H1 (cell line): Measurements from ENCODE around the gene SEC16A. TPM values are rescaled to one million over a fixed set of nuclear protein-coding genes. Genes with fewer than 3 reads are reported as not detected.

Source experiments
- CTCF ChIA-PET: fragments of 300-600 bp; sonication (Branson Sonifier 250); formaldehyde crosslinking; loops from one replicate; lab custom pipeline; 2021; ENCODE audit not compliant: partially characterized antibody; lab: Charles Lee
- POLR2A ChIA-PET: fragments of 300-600 bp; sonication (Branson Sonifier 250); formaldehyde crosslinking; loops from one replicate; lab custom pipeline; 2021; ENCODE audit warnings: inconsistent platforms; ENCODE audit not compliant: partially characterized antibody; lab: Charles Lee
- DNase-seq, 2 experiments: peaks; one replicate each; pipeline versions ENCODE4 v3.0.0 to v3.0.0-alpha.2; 2010 to 2022; ENCODE audit warnings: low spot score in 2 of 2, low read depth in 1 of 2, mixed read lengths in 1 of 2
- FAIRE-seq: peaks from 2 replicates; lab custom pipeline; 2011; peaks lifted over from hg19 to GRCh38; lab: Jason Lieb, UNC
- H2AFZ ChIP-seq: 2 replicates; pipeline ENCODE4 v1.8.1; 2012; ENCODE audit warnings: low read length, inconsistent platforms
- H2AK5ac ChIP-seq: 2 replicates; pipeline ENCODE4 v1.6.1; 2013; ENCODE audit warnings: low read depth, low read length
- H2BK120ac ChIP-seq: replicated peaks from 2 replicates; pipeline ENCODE3; 2013; ENCODE audit warnings: low read depth, low read length, inconsistent platforms
- H2BK12ac ChIP-seq: 2 replicates; pipeline ENCODE4 v1.6.1; 2013; ENCODE audit warnings: low read depth, low read length
- H2BK15ac ChIP-seq: 2 replicates; pipeline ENCODE4 v1.6.1; 2013; ENCODE audit warnings: low read length
- H2BK20ac ChIP-seq: 2 replicates; pipeline ENCODE4 v1.6.1; 2013; ENCODE audit warnings: low read length
- H2BK5ac ChIP-seq: 2 replicates; pipeline ENCODE4 v1.6.1; 2013; ENCODE audit warnings: low read depth, low read length
- H3K14ac ChIP-seq: 2 replicates; pipeline ENCODE4 v1.6.1; 2013; ENCODE audit warnings: inconsistent platforms; ENCODE audit not compliant: insufficient read length
- H3K18ac ChIP-seq: 2 replicates; pipeline ENCODE4 v1.6.1; 2013; ENCODE audit warnings: low read length; ENCODE audit errors: extremely low read depth
- H3K23ac ChIP-seq: 2 replicates; pipeline ENCODE4 v1.6.1; 2013; ENCODE audit warnings: inconsistent platforms; ENCODE audit not compliant: insufficient read length
- H3K23me2 ChIP-seq: 2 replicates; pipeline ENCODE4 v1.6.1; 2013; ENCODE audit warnings: low read depth, low read length
- H3K27ac ChIP-seq: 2 replicates; pipeline ENCODE4 v1.6.1; 2011; ENCODE audit warnings: low read depth, low read length, inconsistent platforms
- H3K27me3 ChIP-seq, 4 experiments: replicated peaks in 1 of 4; 1 replicate in 1 of 4; 2 replicates in 3 of 4; pipeline versions ENCODE4 v1.6.1 to v1.8.1; 2011 to 2013; ENCODE audit warnings: low read length in 3 of 4, mild to moderate bottlenecking in 3 of 4, inconsistent platforms in 2 of 4, mixed read lengths in 2 of 4, moderate library complexity in 1 of 4; ENCODE audit not compliant: control insufficient read depth in 3 of 4, insufficient read depth in 3 of 4; ENCODE audit errors: extremely low read depth in 1 of 4
- H3K36me3 ChIP-seq, 4 experiments: 2 replicates each; pipeline versions ENCODE4 v1.6.1 to v1.8.1; 2011 to 2013; ENCODE audit warnings: mild to moderate bottlenecking in 4 of 4, low read length in 3 of 4, moderate library complexity in 2 of 4, control low read depth in 1 of 4, inconsistent platforms in 1 of 4; ENCODE audit not compliant: insufficient read depth in 4 of 4, control insufficient read depth in 2 of 4
- H3K4ac ChIP-seq: replicated peaks from 2 replicates; pipeline ENCODE3; 2013; ENCODE audit warnings: low read length, low read depth, mixed read lengths, inconsistent platforms; ENCODE audit not compliant: insufficient read length
- H3K4me1 ChIP-seq, 4 experiments: replicated peaks in 1 of 4; 1 replicate in 1 of 4; 2 replicates in 3 of 4; pipeline versions ENCODE4 v1.6.1 to v1.8.1; 2011 to 2013; ENCODE audit warnings: low read length in 3 of 4, inconsistent platforms in 2 of 4, mixed read lengths in 1 of 4; ENCODE audit not compliant: insufficient read depth in 4 of 4, control insufficient read depth in 3 of 4
- H3K4me2 ChIP-seq, 2 experiments: 2 replicates each; pipeline versions ENCODE4 v1.6.1 to v1.8.1; 2011 to 2013; ENCODE audit warnings: low read depth in 2 of 2, low read length in 2 of 2, control low read depth in 1 of 2, inconsistent platforms in 1 of 2, mild to moderate bottlenecking in 1 of 2; ENCODE audit not compliant: insufficient read depth in 1 of 2
- H3K4me3 ChIP-seq, 4 experiments: fragments of 200-600, 300-600 bp in 1 of 4; sonication (generic), shearing (Covaris generic), sonication (Bioruptor Twin) in 1 of 4; 2 replicates each; pipeline versions ENCODE4 v1.5.1 to v1.8.1; 2011 to 2016; ENCODE audit warnings: low read length in 4 of 4, low read depth in 3 of 4, control low read depth in 2 of 4, inconsistent platforms in 2 of 4, mild to moderate bottlenecking in 2 of 4, mixed read lengths in 1 of 4, moderate library complexity in 1 of 4; ENCODE audit not compliant: insufficient read depth in 2 of 4; ENCODE audit errors: extremely low read depth in 1 of 4
- H3K56ac ChIP-seq: replicated peaks from 2 replicates; pipeline ENCODE3; 2013; ENCODE audit warnings: low read depth, mild to moderate bottlenecking, mixed read lengths, low read length, inconsistent platforms; ENCODE audit not compliant: insufficient read length
- H3K79me1 ChIP-seq: 2 replicates; pipeline ENCODE4 v1.6.1; 2013; ENCODE audit warnings: low read depth, low read length, control low read depth
- H3K79me2 ChIP-seq, 2 experiments: 2 replicates each; pipeline versions ENCODE4 v1.6.1 to v1.8.1; 2012 to 2013; ENCODE audit warnings: low read length in 2 of 2, mild to moderate bottlenecking in 2 of 2, inconsistent platforms in 1 of 2; ENCODE audit not compliant: insufficient read depth in 2 of 2, control insufficient read depth in 1 of 2
- H3K9ac ChIP-seq, 4 experiments: replicated peaks in 1 of 4; 1 replicate in 1 of 4; 2 replicates in 3 of 4; pipeline versions ENCODE4 v1.6.1 to v1.8.1; 2011 to 2013; ENCODE audit warnings: low read depth in 3 of 4, low read length in 3 of 4, control low read depth in 2 of 4, mild to moderate bottlenecking in 2 of 4, moderate library complexity in 2 of 4, inconsistent platforms in 1 of 4; ENCODE audit errors: extremely low read depth in 1 of 4
- H3K9me3 ChIP-seq, 2 experiments: 2 replicates each; pipeline versions ENCODE4 v1.6.1 to v1.8.1; 2012 to 2013; ENCODE audit warnings: mild to moderate bottlenecking in 2 of 2, moderate library complexity in 2 of 2, control low read depth in 1 of 2, inconsistent platforms in 1 of 2, low read depth in 1 of 2, low read length in 1 of 2, mixed read lengths in 1 of 2; ENCODE audit not compliant: insufficient read depth in 2 of 2
- H4K20me1 ChIP-seq, 2 experiments: replicated peaks in 1 of 2; 2 replicates each; pipeline versions ENCODE3 to v1.8.1; 2011 to 2013; ENCODE audit warnings: inconsistent platforms in 2 of 2, low read length in 2 of 2, mild to moderate bottlenecking in 1 of 2; ENCODE audit not compliant: insufficient read depth in 2 of 2, control insufficient read depth in 1 of 2
- H4K5ac ChIP-seq: 2 replicates; pipeline ENCODE4 v1.6.1; 2013; ENCODE audit warnings: low read length, low read depth, mixed read lengths, inconsistent platforms; ENCODE audit not compliant: insufficient read length
- H4K8ac ChIP-seq: 2 replicates; pipeline ENCODE4 v1.8.0; 2013; ENCODE audit warnings: mild to moderate bottlenecking, moderate library complexity, low read length, inconsistent platforms; ENCODE audit not compliant: insufficient read depth; ENCODE audit errors: extremely low read depth
- H4K91ac ChIP-seq: replicated peaks from 2 replicates; pipeline ENCODE3; 2013; ENCODE audit warnings: low read length, mixed read lengths, inconsistent platforms; ENCODE audit not compliant: insufficient read length
- CTBP2 ChIP-seq: IDR thresholded peaks from 2 replicates; pipeline ENCODE4 v1.7.0; 2011; ENCODE audit warnings: borderline replicate concordance, mild to moderate bottlenecking, moderate library complexity, mixed read lengths, low read length; ENCODE audit not compliant: insufficient read depth, insufficient read length
- JUND ChIP-seq: IDR thresholded peaks from 2 replicates; pipeline ENCODE4 v1.6.1; 2011; ENCODE audit warnings: mild to moderate bottlenecking, improper control_type of control experiment, low read length
- MAFK ChIP-seq: IDR thresholded peaks from 2 replicates; pipeline ENCODE4 v1.6.1; 2012; ENCODE audit warnings: low read depth, mild to moderate bottlenecking, improper control_type of control experiment, low read length
- NANOG ChIP-seq: IDR thresholded peaks from 2 replicates; pipeline ENCODE4 v1.6.1; 2011; ENCODE audit warnings: low read length, low read depth, mild to moderate bottlenecking, inconsistent platforms; ENCODE audit not compliant: insufficient read depth, poor library complexity, severe bottlenecking
- SAP30 ChIP-seq: fragments of 300-600 bp; sonication (generic); IDR thresholded peaks from 2 replicates; pipeline ENCODE4 v1.7.1; 2012; ENCODE audit warnings: low read length, moderate library complexity, mild to moderate bottlenecking, inconsistent platforms; ENCODE audit not compliant: insufficient read depth, insufficient replicate concordance
- SP1 ChIP-seq: IDR thresholded peaks from 2 replicates; pipeline ENCODE4 v1.6.1; 2011; ENCODE audit warnings: low read depth, low read length
- SRF ChIP-seq: IDR thresholded peaks from 2 replicates; pipeline ENCODE4 v1.6.1; 2011; ENCODE audit warnings: mild to moderate bottlenecking, low read depth, low read length, moderate library complexity
- ZNF274 ChIP-seq: IDR thresholded peaks from 2 replicates; pipeline ENCODE4 v1.7.0; 2012; ENCODE audit warnings: low read length, borderline replicate concordance; ENCODE audit errors: extremely low read depth
- WGBS, 2 experiments: shearing (Covaris generic) in 1 of 2; methylation state at CpG; one replicate each; pipeline versions ENCODE4 v1.1.6 to v1.1.7; 2013 to 2015; ENCODE audit warnings: low lambda C conversion rate in 2 of 2, mixed read lengths in 2 of 2, inconsistent platforms in 1 of 2, low coverage in 1 of 2, missing lambda C conversion rate in 1 of 2; ENCODE audit not compliant: insufficient replicate concordance in 2 of 2, insufficient coverage in 1 of 2, insufficient read length in 1 of 2; ENCODE audit errors: extremely low coverage in 1 of 2, missing lambda C conversion rate in 1 of 2; 5-methylcytosine and 5-hydroxymethylcytosine counted together
- polyA plus RNA-seq, 7 experiments: library from polyadenylated mRNA; depleted of rRNA in 3 of 7; stranded (reverse) in 5 of 7; unstranded in 2 of 7; fragments of >200 nt in 5 of 7; fragments of 200-250 nt in 2 of 7; gene quantifications; 1 replicate in 5 of 7; 2 replicates in 1 of 7; 4 replicates in 1 of 7; pipeline versions ENCODE4 v1.2.1 to v1.2.3, GENCODE V29; 2011 to 2013; ENCODE audit warnings: missing spikeins in 2 of 7, mixed read lengths in 2 of 7
- total RNA-seq: library from RNA; stranded (reverse); fragmentation: NEBNext Ultra II Directional; extraction: Animal tissue kit (Norgen Biotek cat#: 25700); gene quantifications from 2 replicates; pipeline ENCODE4 v1.2.1, GENCODE V29; 2021
- TF ChIP-seq, protein P1 (sequence below): IDR thresholded peaks from 2 replicates; pipeline ENCODE4 v1.6.1; 2011; ENCODE audit warnings: low read depth, mild to moderate bottlenecking, low read length; ENCODE audit not compliant: insufficient read depth

The SEC16A gene
- total and polyA plus RNA-seq, 2 of the 8 experiments (the other 6 are each of a cell fraction or from before 2014, with no cell fraction given), result 21.6 to 49.0 TPM

DNA sequence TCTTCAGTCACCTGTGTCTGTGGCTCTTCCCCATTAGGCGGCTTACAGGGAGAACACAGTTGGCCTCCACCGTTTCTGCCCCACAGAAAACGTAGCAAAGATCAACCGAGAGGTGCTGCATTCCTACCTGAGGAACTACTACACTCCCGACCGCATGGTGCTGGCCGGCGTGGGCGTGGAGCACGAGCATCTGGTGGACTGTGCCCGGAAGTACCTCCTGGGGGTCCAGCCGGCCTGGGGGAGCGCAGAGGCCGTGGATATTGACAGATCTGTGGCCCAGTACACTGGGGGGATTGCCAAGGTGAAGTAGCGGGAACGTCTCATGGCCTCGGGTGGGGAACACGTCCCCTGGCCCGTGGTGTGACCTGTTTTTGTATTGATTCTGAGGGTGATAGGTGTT is 65.9 kb downstream of the SEC16A start:
- Histone ChIP-seq H3K27me3 (no peaks in the 10 kb centered on the region), H3K56ac (no peak overlapping the region), H3K27ac (no peak overlapping the region), H3K79me2 (peaks cover 0 to 20% of the 10 kb centered on the region in 2 experiments; a peak in 2 of 4 replicates), H2BK5ac (no peak overlapping the region), H3K79me1 (peaks cover 4% of the 10 kb centered on the region), H4K5ac (no peak overlapping the region), H3K4me2 (no peak overlapping the region), H2AK5ac (no peak overlapping the region), H3K9ac (no peak overlapping the region), H3K4ac (no peak overlapping the region), H3K23me2 (no peaks in the 10 kb centered on the region), H3K4me3 (no peak overlapping the region), H3K4me1 (no peaks in the 10 kb centered on the region), H2BK12ac (no peak overlapping the region), H2BK20ac (no peak overlapping the region), H2AFZ (no peak overlapping the region), H2BK120ac (no peak overlapping the region), H4K20me1 (peaks cover 15% of the 10 kb centered on the region in 2 experiments), H4K91ac (no peak overlapping the region), H2BK15ac (no peak overlapping the region), H4K8ac (no peak overlapping the region), H3K14ac (no peak overlapping the region), H3K23ac (no peak overlapping the region), H3K36me3 (peaks cover 39 to 60% (median 55%) of the 10 kb centered on the region in 4 experiments), H3K18ac (no peak overlapping the region), H3K9me3 (no peaks in the 10 kb centered on the region)
- 91% methylated on average over 19 of the region's 19 CpGs; no CpG with 5 or more reads in 1 of the 2 experiments for WGBS, 2 experiments
- ChIA-PET POLR2A (interaction anchor here (0.8 to 4.4 kb wide), 6 partner anchors 8 to 43 kb away, joined by 3 to 25 read pairs (median 6); partner anchors contain the start of gene CARD9), CTCF (interaction anchor here (0.6 to 1.6 kb wide), 4 partner anchors 9 to 43 kb away, joined by 3 to 5 read pairs (median 4); no protein-coding TSS in a partner anchor)
- DNase-seq (no peak), FAIRE-seq (no peak)
- TF ChIP-seq NANOG (no peak), ZNF274 (no peak), SRF (no peak), SP1 (no peak), MAFK (no peak), JUND (no peak), CTBP2 (no peak), SAP30 (no peak)
- TF ChIP-seq, protein P1, sequence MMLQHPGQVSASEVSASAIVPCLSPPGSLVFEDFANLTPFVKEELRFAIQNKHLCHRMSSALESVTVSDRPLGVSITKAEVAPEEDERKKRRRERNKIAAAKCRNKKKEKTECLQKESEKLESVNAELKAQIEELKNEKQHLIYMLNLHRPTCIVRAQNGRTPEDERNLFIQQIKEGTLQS, result no peak
